Loucy (cell line): Measurements from ENCODE around the gene UBASH3A.

Experiments used
- H2AFZ ChIP-seq: fragments of 200-600 bp; sonication (generic); 2 replicates; pipeline ENCODE4 v1.6.0; 2016; ENCODE audit warnings: antibody characterized with exemption, mild to moderate bottlenecking, low read length, moderate library complexity
- H3F3A ChIP-seq: fragments of 200-600 bp; 2 replicates; pipeline ENCODE4 v1.6.0; 2016; ENCODE audit warnings: antibody characterized with exemption, low read depth, mild to moderate bottlenecking
- H3K27me3 ChIP-seq: fragments of 200-600 bp; sonication (generic); 2 replicates; pipeline ENCODE4 v1.6.1; 2014; ENCODE audit warnings: low read length, mild to moderate bottlenecking; ENCODE audit not compliant: insufficient read depth, poor library complexity, severe bottlenecking
- H3K36me3 ChIP-seq: fragments of 200-600 bp; sonication (generic); 2 replicates; pipeline ENCODE4 v1.6.1; 2016; ENCODE audit warnings: low read length; ENCODE audit not compliant: insufficient read depth
- H3K4me1 ChIP-seq: fragments of 200-600 bp; sonication (generic); 2 replicates; pipeline ENCODE4 v1.5.1; 2014; ENCODE audit warnings: low read length, mild to moderate bottlenecking; ENCODE audit not compliant: insufficient read depth, poor library complexity, severe bottlenecking
- H3K4me2 ChIP-seq: fragments of 200-600 bp; sonication (generic); 2 replicates; pipeline ENCODE4 v1.6.0; 2014; ENCODE audit warnings: antibody characterized with exemption, low read length, low read depth, mild to moderate bottlenecking; ENCODE audit not compliant: poor library complexity, severe bottlenecking
- H3K4me3 ChIP-seq: fragments of 200-600 bp; sonication (generic); 2 replicates; pipeline ENCODE4 v1.5.1; 2014; ENCODE audit warnings: low read length, mild to moderate bottlenecking, mixed read lengths; ENCODE audit not compliant: poor library complexity, severe bottlenecking
- H3K79me2 ChIP-seq: fragments of 200-600 bp; sonication (generic); 2 replicates; pipeline ENCODE4 v1.6.1; 2014; ENCODE audit warnings: low read length; ENCODE audit not compliant: insufficient read depth
- H3K9ac ChIP-seq: fragments of 200-600 bp; sonication (generic); 2 replicates; pipeline ENCODE4 v1.6.0; 2014; ENCODE audit warnings: mild to moderate bottlenecking, low read depth, low read length, moderate library complexity; ENCODE audit not compliant: poor library complexity, severe bottlenecking
- H3K9me2 ChIP-seq: fragments of 200-600 bp; sonication (generic); replicated peaks from 2 replicates; pipeline ENCODE4 v1.6.1; 2016; ENCODE audit warnings: low read depth, low read length, mixed read lengths
- H3K9me3 ChIP-seq: fragments of 200-600 bp; sonication (generic); 2 replicates; pipeline ENCODE4 v1.6.1; 2014; ENCODE audit warnings: mild to moderate bottlenecking, antibody characterized with exemption, low read length, low read depth; ENCODE audit not compliant: insufficient read depth
- H4K20me1 ChIP-seq: fragments of 200-600 bp; sonication (generic); 2 replicates; pipeline ENCODE4 v1.6.0; 2014; ENCODE audit warnings: antibody characterized with exemption, low read length, mild to moderate bottlenecking; ENCODE audit not compliant: insufficient read depth, poor library complexity, severe bottlenecking
- CTCF ChIP-seq: fragments of 200-600 bp; sonication (generic); conservative IDR thresholded peaks from 2 replicates; pipeline ENCODE4 v1.5.1; 2014; ENCODE audit warnings: mild to moderate bottlenecking, antibody characterized with exemption, low read length
- EZH2phosphoT487 ChIP-seq: fragments of 200-600 bp; IDR thresholded peaks from 2 replicates; pipeline ENCODE4 v1.6.1; 2018; ENCODE audit warnings: antibody characterized with exemption, mild to moderate bottlenecking, moderate library complexity, borderline replicate concordance

UBASH3A gene

GRCh38 chr21:42387843-42388340 lies 15.8 kb upstream of the UBASH3A start:
- H3F3A ChIP-seq, result no peaks in the 10 kb centered on the region

GRCh38 chr21:42388740-42389448 lies 14.8 kb upstream of the UBASH3A start:
- H3F3A ChIP-seq, result no peaks in the 10 kb centered on the region
- peaks cover 65% of the 10 kb centered on the region for H3K4me1 ChIP-seq
- H3K79me2 ChIP-seq, result no peaks in the 10 kb centered on the region
- H3K9me2 ChIP-seq, result no peaks in the 10 kb centered on the region
- H3K9me3 ChIP-seq, result no peaks in the 10 kb centered on the region
- peak overlapping the region; percentile 57 for H3K4me2 ChIP-seq
- TF ChIP-seq CTCF, result no peak
- H3K36me3 ChIP-seq, result no peaks in the 10 kb centered on the region
- no peaks in the 10 kb centered on the region for H4K20me1 ChIP-seq
- H3K27me3 ChIP-seq, result no peaks in the 10 kb centered on the region
- peak overlapping the region; percentile 58; the same call in 1 of the 2 replicates for H2AFZ ChIP-seq
- H3K4me3 ChIP-seq, result no peak overlapping the region
- H3K9ac ChIP-seq, result peak overlapping the region; percentile 13

More at GRCh38 chr21:42387843-42388340, 15.8 kb upstream of the UBASH3A start:
- Histone ChIP-seq H3K9me3 (peaks cover under 1% of the 10 kb centered on the region; the same call in 1 of the 2 replicates), H3K79me2 (no peaks in the 10 kb centered on the region), H2AFZ (no peak overlapping the region), H4K20me1 (no peaks in the 10 kb centered on the region), H3K27me3 (no peaks in the 10 kb centered on the region), H3K9me2 (no peaks in the 10 kb centered on the region), H3K9ac (no peak overlapping the region), H3K4me1 (peaks cover 62% of the 10 kb centered on the region), H3K4me3 (no peak overlapping the region), H3K4me2 (no peak overlapping the region), H3K36me3 (no peaks in the 10 kb centered on the region)
- TF ChIP-seq CTCF (no peak), EZH2phosphoT487 (no peak)

- no peaks in the 10 kb centered on the region for H3K27me3 ChIP-seq
- H3K9me3 ChIP-seq, result no peaks in the 10 kb centered on the region
- H2AFZ ChIP-seq, result peak overlapping the region; percentile 58; the same call in 1 of the 2 replicates
- no peaks in the 10 kb centered on the region for H3K79me2 ChIP-seq
- H3K9me2 ChIP-seq, result no peaks in the 10 kb centered on the region
- H3K4me2 ChIP-seq, result peak overlapping the region; percentile 57
- H4K20me1 ChIP-seq, result no peaks in the 10 kb centered on the region
- TF ChIP-seq EZH2phosphoT487, result no peak
- no peak for TF ChIP-seq CTCF
- H3K36me3 ChIP-seq, result no peaks in the 10 kb centered on the region
- no peaks in the 10 kb centered on the region for H3F3A ChIP-seq
- peaks cover 60% of the 10 kb centered on the region for H3K4me1 ChIP-seq
- H3K9ac ChIP-seq, result peak overlapping the region; percentile 13
- peak overlapping the region; percentile 4 for H3K4me3 ChIP-seq
These were observed 14.3 kb upstream of the UBASH3A start for GRCh38 chr21:42389449-42389835.
